Natural killer cell (primary cell): ENCODE data around the gene BANF2. TPM values are rescaled to one million over a fixed set of nuclear protein-coding genes. Genes with fewer than 3 reads are reported as not detected.

Experiments used
- ATAC-seq, 3 donors: fragments of 150-1000 bp in 2 of 3; fragments of 200-7000 bp in 1 of 3; cut with Tn5 transposase; 1 replicate in 1 of 3; 2 replicates in 2 of 3; pipeline ENCODE4 v1.10.0; 2021; ENCODE audit warnings: mild to moderate bottlenecking in 2 of 3, moderate library complexity in 2 of 3
- DNase-seq, 2 donors: peaks; one replicate each; pipeline versions ENCODE4 v3.0.0 to v3.0.0-alpha.2; 2013 to 2021; ENCODE audit warnings: mixed read lengths in 1 of 2
- H3K27ac ChIP-seq: one replicate; pipeline ENCODE4 v1.5.1; 2013; ENCODE audit warnings: mild to moderate bottlenecking, low read length
- H3K27me3 ChIP-seq: one replicate; pipeline ENCODE4 v1.6.1; 2013; ENCODE audit warnings: low read length; ENCODE audit not compliant: control insufficient read depth, insufficient read depth
- H3K36me3 ChIP-seq: one replicate; pipeline ENCODE4 v1.6.1; 2013; ENCODE audit warnings: low read length; ENCODE audit not compliant: control insufficient read depth, insufficient read depth
- H3K4me1 ChIP-seq: one replicate; pipeline ENCODE4 v1.6.1; 2013; ENCODE audit warnings: low read length; ENCODE audit not compliant: control insufficient read depth, insufficient read depth
- H3K4me3 ChIP-seq: one replicate; pipeline ENCODE4 v1.5.1; 2013; ENCODE audit warnings: low read length
- H3K9me3 ChIP-seq: one replicate; pipeline ENCODE4 v1.6.1; 2013; ENCODE audit warnings: low read length; ENCODE audit not compliant: control insufficient read depth, insufficient read depth
- H3K27ac Mint-ChIP-seq, 2 donors: one replicate each; pipeline ENCODE4 v1.8.0; 2022; ENCODE audit warnings: mild to moderate bottlenecking in 2 of 2, mixed read lengths in 2 of 2, moderate library complexity in 1 of 2
- H3K27me3 Mint-ChIP-seq, 2 donors: one replicate each; pipeline ENCODE4 v1.8.0; 2022; ENCODE audit warnings: low read depth in 2 of 2, mixed read lengths in 2 of 2
- H3K36me3 Mint-ChIP-seq: one replicate; pipeline ENCODE4 v1.8.0; 2022; ENCODE audit warnings: mixed read lengths
- H3K4me1 Mint-ChIP-seq, 2 donors: one replicate each; pipeline ENCODE4 v1.8.0; 2022; ENCODE audit warnings: mixed read lengths in 2 of 2
- H3K4me3 Mint-ChIP-seq: one replicate; pipeline ENCODE4 v1.8.0; 2022; ENCODE audit warnings: mild to moderate bottlenecking, moderate library complexity, mixed read lengths
- H3K9me3 Mint-ChIP-seq, 2 donors: one replicate each; pipeline ENCODE4 v1.8.0; 2022; ENCODE audit warnings: mixed read lengths in 2 of 2
- CTCF ChIP-seq: fragments of 200-600 bp; IDR thresholded peaks from one replicate; pipeline ENCODE4 v1.8.0; 2022; ENCODE audit warnings: antibody characterized with exemption
- WGBS: methylation state at CpG from one replicate; pipeline ENCODE4 v1.1.7; 2013; ENCODE audit warnings: missing lambda C conversion rate; ENCODE audit not compliant: insufficient coverage; 5-methylcytosine and 5-hydroxymethylcytosine counted together
- intact Hi-C: fragments of 100-400 bp; cut with micrococcal nuclease; formaldehyde crosslinking; loops from one replicate; pipeline ENCODE4 v1.14.2; 2022
- total RNA-seq, 4 donors: library from RNA; stranded (reverse); fragments of 120-200 nt in 1 of 4; gene quantifications; one replicate each; pipeline versions ENCODE4 v1.2.3 to v1.2.4, GENCODE V29; 2013 to 2022

Gene BANF2
- total RNA-seq, 3 donors from 2014 or later (not counting 1 experiment from before 2014, with no cell fraction given), result not detected

GRCh38 chr20:17782768-17783167, 83.0 kb downstream of the BANF2 start:
- no peak overlapping the region for H3K4me3 ChIP-seq
- 80% methylated on average over 3 of the region's 3 CpGs for WGBS
- no peak overlapping the region for H3K27ac Mint-ChIP-seq
- ATAC-seq (no peak), DNase-seq (no peak)
- no peaks in the 10 kb centered on the region for H3K4me1 ChIP-seq
- intact Hi-C loops, result no loop called here
- H3K27ac ChIP-seq, result no peak overlapping the region
- no peaks in the 10 kb centered on the region for H3K36me3 ChIP-seq
- no peaks in the 10 kb centered on the region for H3K4me1 Mint-ChIP-seq
- H3K9me3 Mint-ChIP-seq, result no peaks in the 10 kb centered on the region
- TF ChIP-seq CTCF, result no peak
- no peaks in the 10 kb centered on the region for H3K36me3 Mint-ChIP-seq
- H3K27me3 Mint-ChIP-seq, result peaks cover 0 to 7% of the 10 kb centered on the region in 2 donors
- no peak overlapping the region for H3K4me3 Mint-ChIP-seq
- no peaks in the 10 kb centered on the region for H3K9me3 ChIP-seq
- H3K27me3 ChIP-seq, result no peaks in the 10 kb centered on the region

- H3K9me3 Mint-ChIP-seq, result no peaks in the 10 kb centered on the region
Observed at GRCh38 chr20:17783671-17784070, 83.9 kb downstream of the BANF2 start.

GRCh38 chr20:17785007-17785406, 85.2 kb downstream of the BANF2 start:
- H3K36me3 ChIP-seq, result no peaks in the 10 kb centered on the region
- H3K27ac Mint-ChIP-seq, result no peak overlapping the region
- no peak overlapping the region for H3K27ac ChIP-seq
- no peak overlapping the region for H3K4me3 ChIP-seq
- H3K9me3 Mint-ChIP-seq, result no peaks in the 10 kb centered on the region
- no peak for TF ChIP-seq CTCF
- intact Hi-C loops, result no loop called here
- no peak overlapping the region for H3K4me3 Mint-ChIP-seq
- H3K4me1 ChIP-seq, result no peaks in the 10 kb centered on the region
- no peaks in the 10 kb centered on the region for H3K9me3 ChIP-seq
- H3K27me3 ChIP-seq, result no peaks in the 10 kb centered on the region
- H3K27me3 Mint-ChIP-seq, result peaks cover 0 to 7% of the 10 kb centered on the region in 2 donors
- 81% methylated on average over 5 of the region's 5 CpGs for WGBS
- no peaks in the 10 kb centered on the region for H3K36me3 Mint-ChIP-seq
- no peaks in the 10 kb centered on the region for H3K4me1 Mint-ChIP-seq
- DNase-seq, result no peak
- ATAC-seq, result no peak

More at GRCh38 chr20:17783671-17784070, 83.9 kb downstream of the BANF2 start:
- H3K4me1 ChIP-seq, result no peaks in the 10 kb centered on the region
- no peak for DNase-seq
- WGBS, result 26% methylated on average over 4 of the region's 6 CpGs
- no peak overlapping the region for H3K4me3 ChIP-seq
- intact Hi-C loops, result no loop called here
- no peaks in the 10 kb centered on the region for H3K36me3 ChIP-seq
- Mint-ChIP-seq H3K4me3 (no peak overlapping the region), H3K27me3 (peaks cover 0 to 7% of the 10 kb centered on the region in 2 donors), H3K4me1 (no peaks in the 10 kb centered on the region), H3K27ac (no peak overlapping the region), H3K36me3 (no peaks in the 10 kb centered on the region)
- H3K27me3 ChIP-seq, result no peaks in the 10 kb centered on the region
- H3K9me3 ChIP-seq, result no peaks in the 10 kb centered on the region
- ATAC-seq, result no peak
- TF ChIP-seq CTCF, result no peak
- no peak overlapping the region for H3K27ac ChIP-seq

Other genes with a start within 250 kb of the BANF2 start
- gene BFSP1, start 168.6 kb upstream of the BANF2 start, total RNA-seq, result 1 to 10 TPM; 2.7 to 7.3 (median 3.7) TPM
- 10 to 100 TPM; 47.5 to 73.5 (median 70.0) TPM for gene DSTN, start 129.9 kb upstream of the BANF2 start, total RNA-seq
- gene RRBP1, start 17.7 kb upstream of the BANF2 start, total RNA-seq, result 10 to 100 TPM; 88.3 to 95.4 (median 90.1) TPM